NOMO-1 (cell line): ENCODE measurements around the gene SLC24A1.

Experiments used
- DNase-seq, 2 experiments: peaks; one replicate each; lab custom pipeline; 2025; ENCODE audit not compliant: unreplicated experiment in 2 of 2; lab: John Stamatoyannopoulos, UW

Gene SLC24A1

DNA sequence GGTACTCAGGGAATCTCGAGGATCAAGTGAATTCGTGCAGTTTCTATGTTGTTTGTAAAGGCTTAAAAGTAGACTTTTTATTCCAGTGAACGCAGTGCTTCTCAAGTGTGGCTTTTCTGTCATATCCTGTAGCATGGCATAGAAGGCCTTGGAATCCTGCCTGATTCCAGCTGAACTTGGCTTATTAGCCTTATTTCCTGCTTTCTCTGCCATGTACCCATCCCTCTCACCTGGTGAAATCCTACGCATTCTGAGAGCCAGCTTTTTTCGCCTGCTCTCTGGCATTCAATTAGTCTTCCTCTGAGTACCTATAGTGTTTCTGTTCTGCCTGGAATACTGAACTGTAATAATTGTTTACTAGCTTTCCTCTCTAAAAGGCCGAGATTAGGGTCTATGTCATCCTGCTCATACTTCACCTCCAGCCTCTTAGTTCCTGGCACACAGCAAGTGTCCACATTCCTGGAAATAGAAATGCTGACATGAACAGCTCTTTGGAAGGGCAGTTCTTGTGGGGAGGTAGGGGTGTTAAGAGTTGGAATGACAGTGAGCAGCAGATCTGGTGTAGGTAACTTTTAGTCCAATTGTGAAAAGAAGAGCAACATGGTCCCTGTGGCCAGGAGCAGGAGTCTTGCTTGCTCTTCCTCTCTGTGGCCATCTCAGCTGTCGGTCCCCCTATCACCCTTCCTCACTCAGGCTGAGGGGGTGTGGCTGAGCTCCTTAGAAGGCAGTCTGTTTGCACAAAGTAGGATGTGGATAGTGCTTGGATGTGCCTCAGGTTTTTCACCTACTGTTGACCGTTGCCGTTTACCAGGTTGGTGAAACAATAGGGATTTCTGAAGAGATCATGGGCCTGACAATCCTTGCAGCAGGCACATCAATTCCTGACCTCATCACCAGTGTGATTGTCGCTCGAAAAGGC lies 30.4 kb downstream of the SLC24A1 start:
- DNase-seq = no peak

DNA sequence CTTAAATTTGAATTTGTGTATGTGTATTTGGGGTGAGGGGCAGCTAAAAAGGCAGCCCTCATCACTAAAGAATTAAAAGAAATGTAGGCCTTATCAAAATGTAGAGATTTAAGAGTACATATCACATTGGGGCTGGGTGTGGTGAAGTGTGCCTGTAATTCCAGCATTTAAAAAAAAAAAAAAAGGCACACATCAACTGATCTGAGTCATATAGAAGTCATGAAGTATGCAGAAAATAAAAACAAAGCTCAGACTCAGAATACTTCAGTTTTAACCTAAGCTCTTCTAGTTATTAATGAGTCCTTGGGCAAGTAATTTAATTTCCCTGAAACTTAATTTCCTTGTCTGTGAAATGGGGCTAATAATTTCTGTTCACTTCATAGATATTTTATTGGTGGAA lies 31.6 kb downstream of the SLC24A1 start:
- no peak for DNase-seq

DNA sequence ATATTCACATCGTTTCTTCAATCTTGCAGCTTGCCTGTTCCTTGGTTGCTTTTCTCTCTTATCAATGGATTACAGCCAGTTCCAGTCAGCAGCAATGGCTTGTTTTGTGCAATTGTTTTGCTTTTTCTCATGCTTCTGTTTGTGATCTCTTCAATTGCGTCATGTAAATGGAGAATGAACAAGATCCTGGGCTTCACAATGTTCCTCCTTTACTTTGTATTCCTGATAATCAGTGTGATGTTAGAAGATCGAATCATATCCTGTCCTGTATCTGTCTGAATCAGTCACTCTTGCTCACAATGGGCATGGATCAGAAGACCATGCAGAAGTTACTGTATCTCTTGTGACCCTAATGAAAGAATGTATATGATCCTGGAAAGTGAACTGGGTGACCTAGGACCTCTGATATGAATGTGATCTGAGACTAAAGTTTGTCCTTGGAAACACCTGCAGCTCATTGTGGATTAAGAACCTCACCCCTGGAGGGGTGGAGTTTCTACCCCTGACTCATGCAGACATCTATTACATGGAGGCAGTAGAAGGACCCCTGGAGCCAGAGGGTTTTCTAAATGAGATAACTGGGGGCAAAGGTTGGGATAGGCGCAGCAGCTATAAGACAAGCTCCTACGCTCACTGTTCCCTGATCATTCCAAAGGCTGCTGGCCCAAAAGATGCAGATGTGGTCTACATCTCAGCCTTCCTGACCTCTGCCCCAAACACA lies 32.2 kb downstream of the SLC24A1 start:
- no peak for DNase-seq

- no peak for DNase-seq
These were observed 33.3 kb downstream of the SLC24A1 start for GRCh38 chr15:65655026-65655425.

GRCh38 chr15:65655457-65655856 lies 33.7 kb downstream of the SLC24A1 start:
- DNase-seq = no peak

GRCh38 chr15:65659502-65660052 lies 37.8 kb downstream of the SLC24A1 start:
- DNase-seq = no peak

- no peak for DNase-seq
These were observed 39.2 kb downstream of the SLC24A1 start for GRCh38 chr15:65660927-65661326.

- no peak for DNase-seq
These were observed 41.8 kb downstream of the SLC24A1 start for GRCh38 chr15:65663521-65663920.

GRCh38 chr15:65666257-65666656 lies 44.5 kb downstream of the SLC24A1 start:
- DNase-seq = no peak

DNA sequence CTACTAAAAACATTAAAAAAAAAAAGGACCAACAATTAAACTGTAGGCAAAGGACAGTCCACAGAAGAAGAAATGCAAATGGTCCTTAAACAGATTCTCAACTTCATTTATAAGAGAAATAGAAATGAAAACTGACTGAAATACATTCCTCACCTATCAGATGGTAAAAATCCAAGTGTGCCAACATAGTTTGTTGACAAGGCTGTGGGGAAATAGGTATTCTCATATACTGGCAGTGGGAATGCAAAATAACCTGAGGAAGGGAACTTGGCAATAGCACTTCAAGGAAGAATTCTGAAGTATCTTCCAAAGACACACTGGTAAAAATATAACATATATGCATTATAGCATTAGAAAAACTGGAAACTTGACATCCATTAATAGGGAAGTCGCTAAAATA lies 53.8 kb downstream of the SLC24A1 start:
- DNase-seq = no peak

GRCh38 chr15:65676123-65676522 lies 54.4 kb downstream of the SLC24A1 start:
- DNase-seq = no peak

DNA sequence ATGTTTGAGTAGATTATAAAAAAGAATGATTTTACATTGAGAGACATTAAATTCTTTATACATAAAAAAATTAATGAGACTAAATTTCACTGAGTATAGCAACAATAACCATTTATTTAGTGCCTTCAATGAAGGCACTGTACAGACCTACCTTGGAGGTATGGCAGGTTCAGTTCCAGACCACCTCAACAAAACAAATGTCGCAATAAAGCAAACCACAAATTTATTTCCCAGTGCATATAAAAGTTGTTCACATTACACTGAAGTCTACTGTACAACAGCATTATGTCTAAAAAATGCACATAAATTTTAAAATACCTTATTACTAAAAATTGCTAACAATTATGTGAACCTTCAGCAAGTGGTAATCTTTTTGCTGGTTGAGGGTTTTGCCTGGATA lies 58.8 kb downstream of the SLC24A1 start:
- no peak for DNase-seq

DNA sequence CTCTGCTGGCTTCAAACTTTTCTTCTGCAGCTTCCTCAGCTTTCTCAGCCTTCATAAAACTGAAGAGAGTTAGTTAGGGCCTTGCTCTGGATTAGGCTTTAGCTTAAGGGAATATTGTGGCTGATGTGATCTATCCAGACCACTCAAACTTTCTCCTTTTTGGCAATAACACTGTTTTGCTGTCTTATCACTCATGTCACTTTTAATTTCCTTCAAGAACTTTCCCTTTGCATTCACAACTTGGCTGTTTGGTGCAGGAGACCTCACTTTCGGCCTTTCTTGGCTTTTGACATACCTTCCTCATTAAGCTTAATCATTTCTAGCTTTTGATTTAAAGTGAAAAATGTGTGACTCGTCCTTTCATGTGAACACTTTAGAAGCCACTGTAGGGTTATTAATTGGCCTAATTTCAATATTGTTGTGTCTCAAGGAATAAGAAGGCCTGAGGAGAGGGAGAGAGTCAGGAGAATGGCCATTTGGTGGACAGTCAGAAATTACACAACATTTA lies 60.7 kb downstream of the SLC24A1 start:
- no peak for DNase-seq

DNA sequence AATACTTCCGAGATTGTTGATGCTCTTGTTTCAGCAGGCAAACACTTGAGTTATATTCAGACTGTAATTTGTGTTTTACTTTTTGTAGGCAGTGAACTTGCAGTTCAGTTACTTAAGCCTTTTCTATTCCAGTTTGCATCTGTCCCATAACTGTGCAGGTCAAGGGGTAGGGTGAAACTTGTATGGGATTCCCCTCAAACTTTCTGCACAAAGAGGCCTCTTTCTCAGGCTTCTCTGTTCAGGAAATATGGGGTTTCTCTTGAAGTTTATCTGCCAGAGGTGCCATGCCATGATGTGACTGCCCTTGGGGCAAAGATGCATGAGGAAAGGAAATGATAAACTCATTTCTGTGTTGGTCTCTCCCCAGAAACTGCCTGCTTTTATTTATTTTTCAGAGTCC lies 66.7 kb downstream of the SLC24A1 start:
- no peak for DNase-seq

- no peak for DNase-seq
These were observed 68.4 kb downstream of the SLC24A1 start for GRCh38 chr15:65690173-65690572.

GRCh38 chr15:65690778-65691177 lies 69.0 kb downstream of the SLC24A1 start:
- DNase-seq = no peak

DNA sequence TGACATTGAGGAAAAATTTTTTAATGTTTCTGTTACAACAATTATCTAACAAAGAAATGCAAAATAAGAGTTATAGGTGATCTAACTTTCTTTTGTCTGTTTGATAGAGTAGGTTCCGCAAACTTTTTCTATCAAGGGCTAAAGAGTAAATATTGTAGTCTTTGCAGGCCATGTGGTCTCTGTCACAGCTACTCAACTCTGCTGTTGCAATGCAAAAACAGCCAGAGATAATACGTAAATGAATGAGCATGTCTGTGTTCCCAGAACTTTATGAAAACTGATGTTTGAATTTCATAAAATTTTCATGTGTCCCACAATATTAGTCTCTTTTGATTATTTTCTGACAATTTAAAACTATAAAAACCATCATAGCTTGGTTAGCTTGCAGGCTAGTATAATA lies 73.3 kb downstream of the SLC24A1 start:
- DNase-seq = no peak
